Choroid plexus epithelial cell (primary cell): Measurements from ENCODE around the gene CCL24.
A peak's percentile ranks its signal among the peaks of the same experiment; 100 is the strongest.
"Not testable (repeated sequence)": the region's sequence is repeated elsewhere in the genome, so short reads cannot be mapped to it uniquely, and the experiment has no call there.

Experiments
- DNase-seq: peaks from one replicate; pipeline ENCODE4 v3.0.0-alpha.2; 2010; ENCODE audit warnings: low read depth
- H3K4me3 ChIP-seq: 2 replicates; pipeline ENCODE4 v1.5.1; 2011; ENCODE audit warnings: low read depth, mild to moderate bottlenecking, control low read depth, low read length, moderate library complexity
- CTCF ChIP-seq: conservative IDR thresholded peaks from 2 replicates; pipeline ENCODE4 v1.5.1; 2011; ENCODE audit warnings: low read depth, mild to moderate bottlenecking, control low read depth, inconsistent platforms, low read length, moderate library complexity

Gene CCL24

DNA sequence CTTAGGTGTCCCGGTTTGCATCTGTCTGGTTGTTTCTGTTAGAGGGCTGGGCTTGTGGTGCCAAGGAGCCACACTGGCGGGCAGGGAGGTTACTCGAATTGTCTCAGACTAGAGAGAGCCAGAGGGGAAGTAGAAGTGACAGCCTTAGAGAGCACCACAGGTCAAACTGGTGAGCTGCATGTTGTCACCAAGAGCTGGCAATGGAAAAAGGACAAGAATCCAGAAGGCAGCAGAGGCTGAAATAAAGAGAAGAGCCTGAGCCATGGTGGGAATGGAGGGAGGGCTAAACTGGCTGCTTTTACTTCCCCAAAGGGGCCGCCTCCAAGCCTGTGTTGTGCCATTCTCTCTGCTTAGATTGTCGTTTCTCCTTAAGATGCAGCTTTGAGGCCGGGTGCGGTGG, 34.1 kb upstream of the CCL24 start:
- H3K4me3 ChIP-seq = no peak overlapping the region
- TF ChIP-seq CTCF = no peak
- no peak for DNase-seq

- not testable (repeated sequence) for DNase-seq, H3K4me3 ChIP-seq
Measured at GRCh38 chr7:75845132-75845531, 31.5 kb upstream of the CCL24 start.

GRCh38 chr7:75844158-75844557, 30.6 kb upstream of the CCL24 start:
- no peak overlapping the region for H3K4me3 ChIP-seq
- no peak for DNase-seq
- no peak for TF ChIP-seq CTCF

DNA sequence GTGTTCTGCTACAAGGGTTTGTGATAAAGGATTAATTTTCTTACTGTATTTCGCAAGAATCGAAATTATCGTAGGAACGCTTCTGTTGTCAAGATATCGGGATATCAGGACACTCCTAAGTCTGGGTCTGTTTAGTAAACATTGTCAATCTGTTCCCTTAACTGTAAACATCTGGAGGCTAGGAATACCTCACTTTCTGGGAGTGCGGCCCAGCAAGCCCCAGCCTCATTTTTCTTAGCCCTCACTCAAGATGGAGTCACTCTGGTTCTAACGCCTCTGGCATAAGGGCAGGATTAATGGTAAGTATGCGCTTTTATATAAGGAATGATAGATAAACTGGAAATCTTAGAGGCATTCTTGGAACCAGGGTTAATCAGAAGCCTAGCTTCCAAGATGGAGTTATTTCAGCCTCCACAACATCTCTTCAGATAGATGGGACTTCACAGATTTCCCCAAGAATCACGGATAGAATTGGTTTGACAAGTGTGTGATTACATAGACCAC, 30.1 kb upstream of the CCL24 start:
- H3K4me3 ChIP-seq = no peak overlapping the region
- no peak for DNase-seq
- TF ChIP-seq CTCF = no peak

GRCh38 chr7:75842836-75843446, 29.3 kb upstream of the CCL24 start:
- H3K4me3 ChIP-seq = peak overlapping the region; percentile 26
- TF ChIP-seq CTCF = no peak
- DNase-seq = peak; percentile 95

- TF ChIP-seq CTCF = no peak
- no peak for DNase-seq
- no peak overlapping the region for H3K4me3 ChIP-seq
Measured at GRCh38 chr7:75840029-75840428, 26.4 kb upstream of the CCL24 start.

- not testable (repeated sequence) for H3K4me3 ChIP-seq, DNase-seq
Measured at GRCh38 chr7:75838281-75838930, 24.8 kb upstream of the CCL24 start.

DNA sequence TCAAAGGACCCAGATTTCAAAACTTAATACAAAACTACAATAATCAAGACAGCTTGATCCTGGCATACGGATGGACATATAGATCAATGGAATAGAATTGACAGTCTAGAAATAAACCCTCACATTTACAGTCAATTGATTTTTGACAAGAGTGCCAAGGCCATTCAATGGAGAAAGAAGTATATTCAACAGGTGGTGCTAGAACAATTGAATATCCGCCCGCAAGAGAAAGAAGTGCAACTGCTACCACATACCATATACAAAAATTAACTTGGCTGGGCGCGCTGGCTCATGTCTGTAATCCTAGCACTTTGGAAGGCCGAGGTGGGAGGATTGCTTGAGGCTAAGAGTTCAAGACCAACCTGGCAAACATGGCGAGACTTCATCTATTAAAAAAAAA, 23.2 kb upstream of the CCL24 start:
- no peak for TF ChIP-seq CTCF
- H3K4me3 ChIP-seq = no peak overlapping the region
- no peak for DNase-seq
